Measurements from ENCODE around the gene IGLL5. TPM values are rescaled to one million over a fixed set of nuclear protein-coding genes. Genes with fewer than 3 reads are reported as not detected.

Gene IGLL5
- polyA plus RNA-seq, 1 of the 3 experiments (the other 2 are of a cell fraction): not detected

DNA sequence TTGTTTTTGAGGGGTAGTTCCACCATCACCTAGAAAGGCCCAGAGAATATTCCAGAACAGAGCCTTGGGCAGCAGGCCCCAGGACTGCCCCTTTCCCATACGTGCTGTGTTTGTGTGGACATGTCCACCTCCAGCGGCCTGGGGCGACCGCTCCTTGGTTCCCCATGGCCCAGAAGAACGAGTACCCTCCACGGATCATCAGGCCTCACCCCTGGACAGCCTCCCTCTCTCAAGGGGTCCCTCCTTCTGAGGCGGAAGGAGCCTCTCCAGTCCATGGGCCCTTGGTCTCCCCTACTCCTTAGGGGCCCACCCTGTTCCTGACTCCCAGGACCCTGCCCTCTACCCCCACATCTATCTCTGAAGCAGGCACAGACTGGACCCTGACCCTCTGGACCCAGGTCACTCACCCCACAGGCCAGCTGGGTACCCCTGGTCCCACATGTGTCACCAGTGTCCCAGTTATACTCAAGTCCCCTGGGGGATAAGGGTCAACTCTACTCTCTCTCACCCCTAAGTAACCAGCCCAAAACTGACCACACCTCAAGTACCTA lies 32.6 kb downstream of the IGLL5 start:
- CTCF ChIA-PET: interaction anchor here (1.6 kb wide), 1 partner anchor 37 kb away, joined by 3 read pairs; no protein-coding TSS in a partner anchor
- Histone ChIP-seq H3K4me2 (no peak overlapping the region), H3K4me3 (ENCODE audit: low read depth in 2 of 2, low read length in 1 of 2) (no peak overlapping the region), H2AFZ (ENCODE audit: low read depth) (no peak overlapping the region), H3K36me3 (replicated peaks in 1 of 2; ENCODE audit: control insufficient read depth in 1 of 2, insufficient read depth in 2 of 2, low read length in 1 of 2) (no peaks in the 10 kb centered on the region), H3K27me3 (ENCODE audit: insufficient read depth) (peaks cover 7% of the 10 kb centered on the region; the same call in 1 of the 2 replicates), H3K9ac (no peak overlapping the region), H4K20me1 (ENCODE audit: insufficient read depth) (no peaks in the 10 kb centered on the region), H3K9me2 (no peaks in the 10 kb centered on the region), H3F3A (replicated peaks; ENCODE audit: insufficient read depth) (no peaks in the 10 kb centered on the region), H3K9me3 (no peaks in the 10 kb centered on the region), H3K4me1 (ENCODE audit: control insufficient read depth in 1 of 2, insufficient read depth in 2 of 2, low read depth in 1 of 2, low read length in 1 of 2) (no peaks in the 10 kb centered on the region), H3K79me2 (ENCODE audit: insufficient read depth) (no peaks in the 10 kb centered on the region), H3K27ac (ENCODE audit: low read depth in 2 of 2, low read length in 1 of 2) (no peak overlapping the region)
- no peak for DNase-seq
- no peak for TF ChIP-seq TEAD4 (IDR thresholded peaks at IDR 0.05; ENCODE audit: borderline replicate concordance, insufficient read depth)
- TF ChIP-seq, protein P1, sequence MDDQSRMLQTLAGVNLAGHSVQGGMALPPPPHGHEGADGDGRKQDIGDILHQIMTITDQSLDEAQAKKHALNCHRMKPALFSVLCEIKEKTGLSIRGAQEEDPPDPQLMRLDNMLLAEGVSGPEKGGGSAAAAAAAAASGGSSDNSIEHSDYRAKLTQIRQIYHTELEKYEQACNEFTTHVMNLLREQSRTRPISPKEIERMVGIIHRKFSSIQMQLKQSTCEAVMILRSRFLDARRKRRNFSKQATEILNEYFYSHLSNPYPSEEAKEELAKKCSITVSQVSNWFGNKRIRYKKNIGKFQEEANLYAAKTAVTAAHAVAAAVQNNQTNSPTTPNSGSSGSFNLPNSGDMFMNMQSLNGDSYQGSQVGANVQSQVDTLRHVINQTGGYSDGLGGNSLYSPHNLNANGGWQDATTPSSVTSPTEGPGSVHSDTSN (IDR thresholded peaks at IDR 0.05): no peak
- TF ChIP-seq GABPA (IDR thresholded peaks at IDR 0.05; ENCODE audit: low read depth): no peak
- TF ChIP-seq CHD2 (IDR thresholded peaks at IDR 0.05; ENCODE audit: low read length, partially characterized antibody): no peak
- TF ChIP-seq, protein P2, sequence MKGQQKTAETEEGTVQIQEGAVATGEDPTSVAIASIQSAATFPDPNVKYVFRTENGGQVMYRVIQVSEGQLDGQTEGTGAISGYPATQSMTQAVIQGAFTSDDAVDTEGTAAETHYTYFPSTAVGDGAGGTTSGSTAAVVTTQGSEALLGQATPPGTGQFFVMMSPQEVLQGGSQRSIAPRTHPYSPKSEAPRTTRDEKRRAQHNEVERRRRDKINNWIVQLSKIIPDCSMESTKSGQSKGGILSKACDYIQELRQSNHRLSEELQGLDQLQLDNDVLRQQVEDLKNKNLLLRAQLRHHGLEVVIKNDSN (IDR thresholded peaks at IDR 0.05; ENCODE audit: borderline replicate concordance, low read depth): no peak
- TF ChIP-seq POLR2AphosphoS5 (IDR thresholded peaks at IDR 0.05; ENCODE audit: low read depth, low read length): no peak
- no peak for TF ChIP-seq RCOR1 (IDR thresholded peaks at IDR 0.05; ENCODE audit: low read length)
- TF ChIP-seq EP300 (IDR thresholded peaks at IDR 0.05; ENCODE audit: borderline replicate concordance in 1 of 2, low read depth in 1 of 2, low read length in 1 of 2): no peak
- TF ChIP-seq, protein P3, sequence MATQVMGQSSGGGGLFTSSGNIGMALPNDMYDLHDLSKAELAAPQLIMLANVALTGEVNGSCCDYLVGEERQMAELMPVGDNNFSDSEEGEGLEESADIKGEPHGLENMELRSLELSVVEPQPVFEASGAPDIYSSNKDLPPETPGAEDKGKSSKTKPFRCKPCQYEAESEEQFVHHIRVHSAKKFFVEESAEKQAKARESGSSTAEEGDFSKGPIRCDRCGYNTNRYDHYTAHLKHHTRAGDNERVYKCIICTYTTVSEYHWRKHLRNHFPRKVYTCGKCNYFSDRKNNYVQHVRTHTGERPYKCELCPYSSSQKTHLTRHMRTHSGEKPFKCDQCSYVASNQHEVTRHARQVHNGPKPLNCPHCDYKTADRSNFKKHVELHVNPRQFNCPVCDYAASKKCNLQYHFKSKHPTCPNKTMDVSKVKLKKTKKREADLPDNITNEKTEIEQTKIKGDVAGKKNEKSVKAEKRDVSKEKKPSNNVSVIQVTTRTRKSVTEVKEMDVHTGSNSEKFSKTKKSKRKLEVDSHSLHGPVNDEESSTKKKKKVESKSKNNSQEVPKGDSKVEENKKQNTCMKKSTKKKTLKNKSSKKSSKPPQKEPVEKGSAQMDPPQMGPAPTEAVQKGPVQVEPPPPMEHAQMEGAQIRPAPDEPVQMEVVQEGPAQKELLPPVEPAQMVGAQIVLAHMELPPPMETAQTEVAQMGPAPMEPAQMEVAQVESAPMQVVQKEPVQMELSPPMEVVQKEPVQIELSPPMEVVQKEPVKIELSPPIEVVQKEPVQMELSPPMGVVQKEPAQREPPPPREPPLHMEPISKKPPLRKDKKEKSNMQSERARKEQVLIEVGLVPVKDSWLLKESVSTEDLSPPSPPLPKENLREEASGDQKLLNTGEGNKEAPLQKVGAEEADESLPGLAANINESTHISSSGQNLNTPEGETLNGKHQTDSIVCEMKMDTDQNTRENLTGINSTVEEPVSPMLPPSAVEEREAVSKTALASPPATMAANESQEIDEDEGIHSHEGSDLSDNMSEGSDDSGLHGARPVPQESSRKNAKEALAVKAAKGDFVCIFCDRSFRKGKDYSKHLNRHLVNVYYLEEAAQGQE (IDR thresholded peaks at IDR 0.05; ENCODE audit: low read depth, low read length): no peak
- no peak for TF ChIP-seq NFIC (IDR thresholded peaks at IDR 0.05; ENCODE audit: borderline replicate concordance)
- TF ChIP-seq TCF12 (IDR thresholded peaks at IDR 0.05): no peak
- no peak for TF ChIP-seq SMC3 (IDR thresholded peaks at IDR 0.05; ENCODE audit: low read depth, low read length)
- TF ChIP-seq, protein P4, sequence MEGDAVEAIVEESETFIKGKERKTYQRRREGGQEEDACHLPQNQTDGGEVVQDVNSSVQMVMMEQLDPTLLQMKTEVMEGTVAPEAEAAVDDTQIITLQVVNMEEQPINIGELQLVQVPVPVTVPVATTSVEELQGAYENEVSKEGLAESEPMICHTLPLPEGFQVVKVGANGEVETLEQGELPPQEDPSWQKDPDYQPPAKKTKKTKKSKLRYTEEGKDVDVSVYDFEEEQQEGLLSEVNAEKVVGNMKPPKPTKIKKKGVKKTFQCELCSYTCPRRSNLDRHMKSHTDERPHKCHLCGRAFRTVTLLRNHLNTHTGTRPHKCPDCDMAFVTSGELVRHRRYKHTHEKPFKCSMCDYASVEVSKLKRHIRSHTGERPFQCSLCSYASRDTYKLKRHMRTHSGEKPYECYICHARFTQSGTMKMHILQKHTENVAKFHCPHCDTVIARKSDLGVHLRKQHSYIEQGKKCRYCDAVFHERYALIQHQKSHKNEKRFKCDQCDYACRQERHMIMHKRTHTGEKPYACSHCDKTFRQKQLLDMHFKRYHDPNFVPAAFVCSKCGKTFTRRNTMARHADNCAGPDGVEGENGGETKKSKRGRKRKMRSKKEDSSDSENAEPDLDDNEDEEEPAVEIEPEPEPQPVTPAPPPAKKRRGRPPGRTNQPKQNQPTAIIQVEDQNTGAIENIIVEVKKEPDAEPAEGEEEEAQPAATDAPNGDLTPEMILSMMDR (IDR thresholded peaks at IDR 0.05): no peak
- no peak for TF ChIP-seq MXI1 (IDR thresholded peaks at IDR 0.05; ENCODE audit: low read depth, low read length)
- no peak for TF ChIP-seq FOXJ3 (CRISPR knock-in tag; IDR thresholded peaks at IDR 0.05)
- TF ChIP-seq FOSL2 (IDR thresholded peaks at IDR 0.05; ENCODE audit: borderline replicate concordance, low read depth): no peak
- no peak for TF ChIP-seq RXRA (IDR thresholded peaks at IDR 0.05; ENCODE audit: borderline replicate concordance, low read depth)
- no peak for TF ChIP-seq TAF1 (IDR thresholded peaks at IDR 0.05; ENCODE audit: borderline replicate concordance, low read depth, low read length)
- TF ChIP-seq FOXM1 (IDR thresholded peaks at IDR 0.05; ENCODE audit: low read depth): no peak
- TF ChIP-seq EZH2phosphoT487 (IDR thresholded peaks at IDR 0.05; ENCODE audit: borderline replicate concordance, low read depth): no peak
- POLR2A ChIA-PET: no interaction called here
- 20% methylated on average over 5 of the region's 7 CpGs for WGBS (ENCODE audit: low lambda C conversion rate)

Measured in SK-N-SH (cell line).